Urinary bladder (tissue), 4 donors: Measurements from ENCODE around the gene VPS37B. TPM values are rescaled to one million over a fixed set of nuclear protein-coding genes. Genes with fewer than 3 reads are reported as not detected.
"Not testable (repeated sequence)": the region's sequence is repeated elsewhere in the genome, so short reads cannot be mapped to it uniquely, and the experiment has no call there.

Experiments used
- DNase-seq: peaks from one replicate; pipeline ENCODE4 v3.0.0-alpha.2; 2015; ENCODE audit errors: extremely low spot score
- H3K27ac ChIP-seq: one replicate; pipeline ENCODE4 v1.5.1; 2013; ENCODE audit warnings: low read depth, mild to moderate bottlenecking, moderate library complexity
- H3K36me3 ChIP-seq: one replicate; pipeline ENCODE4 v1.6.1; 2013; ENCODE audit warnings: mild to moderate bottlenecking, moderate library complexity; ENCODE audit not compliant: insufficient read depth
- H3K4me1 ChIP-seq: one replicate; pipeline ENCODE4 v1.6.1; 2013; ENCODE audit warnings: mild to moderate bottlenecking, moderate library complexity; ENCODE audit not compliant: insufficient read depth
- H3K4me3 ChIP-seq: one replicate; pipeline ENCODE4 v1.5.1; 2013; ENCODE audit warnings: low read depth, low read length
- WGBS: extraction: QIAGEN DNeasy Blood & Tissue Kit; methylation state at CpG from one replicate; pipeline ENCODE4 v1.1.7; 2013; 5-methylcytosine and 5-hydroxymethylcytosine counted together
- polyA plus RNA-seq: library from polyadenylated mRNA; stranded (reverse); fragments of 200-250 nt; gene quantifications from one replicate; pipeline ENCODE4 v1.2.3, GENCODE V29; 2013
- total RNA-seq: library from RNA; depleted of rRNA; stranded (reverse); fragments of >200 nt; gene quantifications from one replicate; pipeline ENCODE4 v1.2.3, GENCODE V29; 2014
- donor health status: healthy with polysubstance abuse.
- donor health status: healthy.

The VPS37B gene
- total and polyA plus RNA-seq, 2 donors = 18.9 to 25.2 TPM

GRCh38 chr12:122884091-122884826 lies 11.7 kb downstream of the VPS37B start:
- 60% methylated on average over 6 of the region's 6 CpGs for WGBS
- H3K36me3 ChIP-seq = no peaks in the 10 kb centered on the region
- no peak overlapping the region for H3K4me3 ChIP-seq
- H3K4me1 ChIP-seq = peaks cover 1% of the 10 kb centered on the region
- no peak overlapping the region for H3K27ac ChIP-seq
- DNase-seq = no peak

GRCh38 chr12:122882908-122883558 lies 12.9 kb downstream of the VPS37B start:
- no peak for DNase-seq
- 82% methylated on average over 11 of the region's 11 CpGs for WGBS
- Histone ChIP-seq H3K4me3 (no peak overlapping the region), H3K27ac (no peak overlapping the region), H3K4me1 (no peaks in the 10 kb centered on the region), H3K36me3 (no peaks in the 10 kb centered on the region)

- Histone ChIP-seq H3K36me3 (no peaks in the 10 kb centered on the region), H3K4me1 (no peaks in the 10 kb centered on the region), H3K27ac (no peak overlapping the region), H3K4me3 (no peak overlapping the region)
- 28% methylated on average over 8 of the region's 8 CpGs for WGBS
- no peak for DNase-seq
These were observed 15.3 kb downstream of the VPS37B start for GRCh38 chr12:122880668-122881067.

- no peaks in the 10 kb centered on the region for H3K4me1 ChIP-seq
- H3K36me3 ChIP-seq = no peaks in the 10 kb centered on the region
- no peak for DNase-seq
- H3K27ac ChIP-seq = no peak overlapping the region
- 25% methylated on average over 10 of the region's 10 CpGs for WGBS
- H3K4me3 ChIP-seq = no peak overlapping the region
These were observed 15.7 kb downstream of the VPS37B start for GRCh38 chr12:122880155-122880667.

- 84% methylated on average over 17 of the region's 17 CpGs for WGBS
- H3K27ac ChIP-seq = no peak overlapping the region
- H3K36me3 ChIP-seq = no peaks in the 10 kb centered on the region
- H3K4me1 ChIP-seq = no peaks in the 10 kb centered on the region
- no peak for DNase-seq
- no peak overlapping the region for H3K4me3 ChIP-seq
These were observed 16.9 kb downstream of the VPS37B start for GRCh38 chr12:122878780-122879612.

- H3K27ac ChIP-seq = no peak overlapping the region
- H3K36me3 ChIP-seq = no peaks in the 10 kb centered on the region
- DNase-seq = no peak
- 83% methylated on average over 3 of the region's 3 CpGs for WGBS
- no peaks in the 10 kb centered on the region for H3K4me1 ChIP-seq
- no peak overlapping the region for H3K4me3 ChIP-seq
These were observed 19.2 kb downstream of the VPS37B start for GRCh38 chr12:122876731-122877130.

GRCh38 chr12:122876281-122876680 lies 19.6 kb downstream of the VPS37B start:
- H3K36me3 ChIP-seq, H3K27ac ChIP-seq, H3K4me1 ChIP-seq, DNase-seq, H3K4me3 ChIP-seq: not testable (repeated sequence)
- 86% methylated on average over 5 of the region's 5 CpGs for WGBS

GRCh38 chr12:122875590-122876220 lies 20.2 kb downstream of the VPS37B start:
- DNase-seq = no peak
- no peak overlapping the region for H3K27ac ChIP-seq
- H3K4me3 ChIP-seq = no peak overlapping the region
- H3K4me1 ChIP-seq = no peaks in the 10 kb centered on the region
- WGBS = 62% methylated on average over 7 of the region's 7 CpGs
- H3K36me3 ChIP-seq = no peaks in the 10 kb centered on the region

GRCh38 chr12:122874081-122874480 lies 21.8 kb downstream of the VPS37B start:
- Histone ChIP-seq H3K4me1 (no peaks in the 10 kb centered on the region), H3K36me3 (no peaks in the 10 kb centered on the region), H3K27ac (no peak overlapping the region), H3K4me3 (no peak overlapping the region)
- no peak for DNase-seq
- WGBS = 87% methylated on average over 12 of the region's 12 CpGs

- H3K4me1 ChIP-seq = no peaks in the 10 kb centered on the region
- DNase-seq = no peak
- 88% methylated on average over 4 of the region's 4 CpGs for WGBS
These were observed 22.4 kb downstream of the VPS37B start for GRCh38 chr12:122873540-122873939.

GRCh38 chr12:122872815-122873361 lies 23.0 kb downstream of the VPS37B start:
- WGBS = 67% methylated on average over 12 of the region's 12 CpGs
- H3K4me3 ChIP-seq = no peak overlapping the region

More at GRCh38 chr12:122873540-122873939, 22.4 kb downstream of the VPS37B start:
- H3K36me3 ChIP-seq = no peaks in the 10 kb centered on the region
- H3K27ac ChIP-seq = no peak overlapping the region
- no peak overlapping the region for H3K4me3 ChIP-seq

GRCh38 chr12:122871851-122872780 lies 23.8 kb downstream of the VPS37B start:
- 28% methylated on average over 23 of the region's 23 CpGs for WGBS
- Histone ChIP-seq H3K4me3 (no peak overlapping the region), H3K27ac (peak overlapping the region; percentile 69), H3K4me1 (no peaks in the 10 kb centered on the region), H3K36me3 (no peaks in the 10 kb centered on the region)
- DNase-seq = no peak

More at GRCh38 chr12:122872815-122873361, 23.0 kb downstream of the VPS37B start:
- no peaks in the 10 kb centered on the region for H3K36me3 ChIP-seq
- peak overlapping the region; percentile 38 for H3K27ac ChIP-seq
- H3K4me1 ChIP-seq = no peaks in the 10 kb centered on the region
- DNase-seq = no peak
